AG04449 (cell line): ENCODE results near the gene FBRS.
A peak's percentile ranks its signal among the peaks of the same experiment; 100 is the strongest.

Experiments used
- CTCF ChIA-PET: fragments of 350-600 bp; formaldehyde crosslinking; extraction: SDS; loops from one replicate; lab custom pipeline; 2021; ENCODE audit warnings: antibody characterized with exemption; lab: Yijun Ruan, JAX
- POLR2A ChIA-PET: fragments of 400-600, 350-600 bp; formaldehyde crosslinking; extraction: SDS; loops from one replicate; lab custom pipeline; 2020; ENCODE audit warnings: antibody characterized with exemption, inconsistent platforms; lab: Yijun Ruan, JAX
- DNase-seq: peaks from one replicate; pipeline ENCODE4 v3.0.0-alpha.2; 2010; ENCODE audit warnings: low read depth, low spot score
- H3K4me3 ChIP-seq: 2 replicates; pipeline ENCODE4 v1.5.1; 2011; ENCODE audit warnings: low read depth, mild to moderate bottlenecking, control low read depth, low read length
- TF ChIP-seq, protein P1 (sequence below): IDR thresholded peaks from one replicate; pipeline ENCODE4 v1.5.1; 2011; ENCODE audit warnings: mild to moderate bottlenecking, moderate library complexity, low read length, control low read depth, inconsistent platforms; ENCODE audit not compliant: insufficient read depth; ENCODE audit errors: missing control alignments

The FBRS gene

DNA sequence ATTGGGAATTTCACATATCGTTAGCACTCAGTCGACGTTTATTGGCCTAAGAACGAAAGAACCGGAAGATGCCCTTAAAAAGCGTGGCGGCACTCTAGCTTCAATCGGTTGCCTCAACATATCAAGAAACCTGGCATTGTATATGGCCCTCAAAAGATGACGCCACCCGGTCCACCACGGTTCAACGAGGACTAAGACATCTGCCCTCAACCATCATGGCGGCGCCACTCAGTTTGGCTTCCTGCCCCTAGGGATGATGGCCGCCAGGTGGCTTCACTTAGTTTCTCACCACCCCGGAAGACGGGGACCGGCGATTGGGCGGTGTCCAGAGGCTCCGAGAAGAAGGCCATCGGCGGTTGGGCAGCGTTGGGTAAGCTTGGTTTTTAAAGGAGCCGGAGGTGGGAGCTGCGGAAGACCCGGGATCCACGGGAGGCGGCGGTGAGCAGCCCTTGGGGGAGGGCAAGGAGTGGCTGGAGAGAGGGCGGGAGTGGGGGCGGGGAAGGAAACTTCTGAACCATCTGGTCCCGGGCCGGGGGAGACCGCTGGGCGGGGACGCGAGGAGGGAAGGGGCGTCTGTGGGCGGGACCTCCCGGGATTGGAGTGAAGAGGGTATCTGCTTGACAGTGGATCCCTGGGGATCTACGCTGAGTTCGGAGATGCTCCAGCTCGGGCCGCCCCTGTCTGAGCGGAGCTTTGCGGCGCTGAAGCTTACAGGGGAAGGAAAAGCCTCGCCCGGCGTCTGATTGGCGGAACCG, 7.7 kb upstream of the FBRS start, which contains the start of gene PRR14:
Gene PRR14 (plus strand): TSS at position 592 of the 755 bp plus-strand sequence. CDS start 686 bp downstream, outside the sequence.
- POLR2A ChIA-PET, result interaction anchor here (0.6 to 2.0 kb wide), 6 partner anchors 9 to 79 kb away, joined by 3 to 14 read pairs (median 3); partner anchors contain the start of genes ZNF688, ZNF689 and ZNF785
- CTCF ChIA-PET, result interaction anchor here (0.7 to 2.1 kb wide), 11 partner anchors 9 to 213 kb away, joined by 3 to 12 read pairs (median 4); partner anchors contain the start of gene ZNF689
- DNase-seq, result peak; percentile 94
- TF ChIP-seq, protein P1, sequence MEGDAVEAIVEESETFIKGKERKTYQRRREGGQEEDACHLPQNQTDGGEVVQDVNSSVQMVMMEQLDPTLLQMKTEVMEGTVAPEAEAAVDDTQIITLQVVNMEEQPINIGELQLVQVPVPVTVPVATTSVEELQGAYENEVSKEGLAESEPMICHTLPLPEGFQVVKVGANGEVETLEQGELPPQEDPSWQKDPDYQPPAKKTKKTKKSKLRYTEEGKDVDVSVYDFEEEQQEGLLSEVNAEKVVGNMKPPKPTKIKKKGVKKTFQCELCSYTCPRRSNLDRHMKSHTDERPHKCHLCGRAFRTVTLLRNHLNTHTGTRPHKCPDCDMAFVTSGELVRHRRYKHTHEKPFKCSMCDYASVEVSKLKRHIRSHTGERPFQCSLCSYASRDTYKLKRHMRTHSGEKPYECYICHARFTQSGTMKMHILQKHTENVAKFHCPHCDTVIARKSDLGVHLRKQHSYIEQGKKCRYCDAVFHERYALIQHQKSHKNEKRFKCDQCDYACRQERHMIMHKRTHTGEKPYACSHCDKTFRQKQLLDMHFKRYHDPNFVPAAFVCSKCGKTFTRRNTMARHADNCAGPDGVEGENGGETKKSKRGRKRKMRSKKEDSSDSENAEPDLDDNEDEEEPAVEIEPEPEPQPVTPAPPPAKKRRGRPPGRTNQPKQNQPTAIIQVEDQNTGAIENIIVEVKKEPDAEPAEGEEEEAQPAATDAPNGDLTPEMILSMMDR, result peak; percentile 8
- H3K4me3 ChIP-seq, result peak within 1 kb of the TSS; percentile 86

DNA sequence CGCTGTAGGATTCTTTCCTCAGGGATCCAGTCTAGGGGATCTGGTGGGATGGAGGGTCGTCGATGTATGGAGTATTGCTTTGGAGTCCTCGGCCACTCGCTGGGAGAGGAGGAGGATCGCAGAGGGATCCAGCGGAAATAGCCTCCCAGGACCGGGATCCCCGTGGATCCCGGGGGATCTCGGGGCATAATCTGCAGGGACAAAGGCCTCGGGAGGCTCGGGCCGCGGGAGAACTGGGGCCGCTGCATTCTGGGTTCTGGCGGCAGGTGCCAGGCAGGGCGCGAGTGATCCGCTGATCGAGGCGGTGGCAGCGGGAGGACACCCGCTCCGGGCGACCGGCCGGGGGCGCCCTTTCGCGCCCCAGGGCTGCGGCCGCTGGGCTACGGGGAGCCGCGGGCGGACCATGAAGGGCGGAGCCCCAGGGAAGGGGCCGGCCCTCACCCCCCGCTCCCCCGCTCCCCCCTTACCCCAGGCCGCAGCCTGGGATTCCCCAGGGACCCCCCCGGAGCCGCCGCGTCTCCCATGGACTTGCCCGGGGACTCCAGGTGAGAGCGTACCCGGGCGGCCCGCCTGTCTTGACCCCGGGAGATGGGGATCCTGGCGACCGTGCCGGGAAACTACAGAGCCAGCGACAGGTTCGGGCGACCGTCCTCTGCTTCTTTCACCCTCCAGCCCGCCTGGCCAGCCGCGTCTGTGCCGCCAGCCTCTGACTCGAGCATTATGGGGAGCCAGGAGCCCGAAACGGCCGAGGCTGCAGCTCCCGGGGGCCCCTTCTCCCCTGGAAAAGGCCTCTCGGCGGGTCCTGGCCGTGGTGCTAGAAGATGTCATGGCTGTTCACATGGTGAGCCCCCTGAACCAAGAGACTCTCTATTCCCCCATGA, 6.9 kb upstream of the FBRS start:
- ChIA-PET CTCF (interaction anchor here (0.7 to 2.1 kb wide), 12 partner anchors 9 to 214 kb away, joined by 3 to 12 read pairs (median 4); partner anchors contain the start of gene ZNF689), POLR2A (interaction anchor here (0.7 to 2.0 kb wide), 4 partner anchors 8 to 65 kb away, joined by 3 to 14 read pairs (median 4); partner anchors contain the start of genes ZNF689 and ZNF785)
- no peak for DNase-seq
- H3K4me3 ChIP-seq, result peak overlapping the region; percentile 86
- TF ChIP-seq, protein P1, result peak; percentile 70

DNA sequence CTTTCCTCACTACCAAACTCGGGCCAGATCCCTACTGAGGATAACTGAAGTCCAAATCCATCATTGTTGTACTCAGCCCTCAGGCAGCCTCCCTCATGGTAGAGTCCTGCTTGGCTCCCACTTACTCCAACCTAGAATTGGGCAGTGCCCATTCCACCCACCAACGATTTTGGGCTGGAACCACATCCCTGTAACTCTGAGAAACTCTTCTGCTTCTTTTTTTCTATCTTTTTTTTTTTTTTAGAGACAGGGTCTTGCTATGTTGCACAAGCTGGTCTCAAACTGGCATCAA, 6.3 kb upstream of the FBRS start:
- CTCF ChIA-PET, result interaction anchor here (1.2 kb wide), 1 partner anchor 42 kb away, joined by 5 read pairs; no protein-coding TSS in a partner anchor
- peak overlapping the region; percentile 86 for H3K4me3 ChIP-seq
- TF ChIP-seq, protein P1, result no peak
- no peak for DNase-seq
- POLR2A ChIA-PET, result no interaction called here

- CTCF ChIA-PET, result interaction anchor here (1.0 to 1.2 kb wide), 2 partner anchors 41 to 53 kb away, joined by 4 to 5 read pairs; no protein-coding TSS in a partner anchor
- POLR2A ChIA-PET, result no interaction called here
- TF ChIP-seq, protein P1, result no peak
- no peak for DNase-seq
- peak overlapping the region; percentile 86 for H3K4me3 ChIP-seq
Measured at GRCh38 chr16:30652718-30653117, 5.5 kb upstream of the FBRS start.

DNA sequence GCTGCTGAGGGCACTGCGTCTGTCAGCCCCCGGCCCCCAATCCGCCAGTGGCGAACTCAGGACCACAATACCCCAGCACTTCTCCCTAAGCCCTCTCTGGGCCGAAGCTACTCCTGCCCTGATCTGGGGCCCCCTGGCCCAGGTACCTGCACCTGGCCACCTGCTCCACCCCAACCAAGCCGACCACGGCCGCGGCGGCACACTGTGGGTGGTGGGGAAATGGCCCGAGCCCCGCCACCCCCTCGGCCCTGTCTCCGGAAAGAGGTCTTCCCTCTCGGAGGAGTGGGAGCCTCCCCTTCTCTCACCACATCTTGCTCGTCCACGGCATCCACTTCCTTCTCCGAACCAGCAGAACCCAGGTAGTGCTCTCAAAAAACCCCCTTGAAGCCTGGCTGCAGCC, 3.4 kb upstream of the FBRS start:
- TF ChIP-seq, protein P1, result no peak
- no peak for DNase-seq
- H3K4me3 ChIP-seq, result no peak overlapping the region
- ChIA-PET CTCF (interaction anchor here (1.6 kb wide), 1 partner anchor 14 kb away, joined by 3 read pairs; no protein-coding TSS in a partner anchor), POLR2A (no interaction called here)
